A673 (cell line): ENCODE results near the gene ABCB6. TPM values are rescaled to one million over a fixed set of nuclear protein-coding genes. Genes with fewer than 3 reads are reported as not detected.

Source experiments
- BruUV-seq: library from RNA; stranded (reverse); fragments of 400-500 nt; replicated peaks from 2 replicates; lab custom pipeline; 2021; lab: Mats Ljungman, UMichigan
- CTCF ChIA-PET: fragments of 300-600 bp; sonication (Branson Sonifier 250); formaldehyde crosslinking; loops from one replicate; lab custom pipeline; 2022; ENCODE audit warnings: antibody characterized with exemption; lab: Charles Lee
- POLR2A ChIA-PET: fragments of 300-600 bp; sonication (Branson Sonifier 250); formaldehyde crosslinking; loops from one replicate; lab custom pipeline; 2022; ENCODE audit warnings: antibody characterized with exemption; ENCODE audit not compliant: low non-redundant PET; lab: Charles Lee
- DNase-seq: peaks from one replicate; pipeline ENCODE4 v3.0.0-alpha.2; 2015; ENCODE audit warnings: low spot score
- H3K27ac ChIP-seq: fragments of 200-600 bp; sonication (generic); 2 replicates; pipeline ENCODE4 v1.5.1; 2016; ENCODE audit warnings: mixed run types, low read depth, mild to moderate bottlenecking, mixed read lengths, antibody characterized with exemption, low read length; ENCODE audit not compliant: poor library complexity, severe bottlenecking
- H3K27me3 ChIP-seq: fragments of 200-600 bp; sonication (generic); replicated peaks from 2 replicates; pipeline ENCODE4 v1.6.1; 2017; ENCODE audit warnings: mixed run types, low read depth, mild to moderate bottlenecking, mixed read lengths, antibody characterized with exemption, low read length; ENCODE audit not compliant: insufficient read depth, poor library complexity
- H3K36me3 ChIP-seq: fragments of 200-600 bp; sonication (generic); 2 replicates; pipeline ENCODE4 v1.6.1; 2016; ENCODE audit warnings: mixed run types, mild to moderate bottlenecking, mixed read lengths, antibody characterized with exemption, low read length; ENCODE audit not compliant: insufficient read depth, poor library complexity, severe bottlenecking
- H3K4me1 ChIP-seq: fragments of 200-600 bp; sonication (generic); 2 replicates; pipeline ENCODE4 v1.6.1; 2017; ENCODE audit warnings: mixed run types, mild to moderate bottlenecking, mixed read lengths, antibody characterized with exemption, low read length; ENCODE audit not compliant: insufficient read depth, poor library complexity, severe bottlenecking
- H3K4me3 ChIP-seq: fragments of 200-600 bp; sonication (generic); 2 replicates; pipeline ENCODE4 v1.5.1; 2016; ENCODE audit warnings: low read depth, mixed run types, mild to moderate bottlenecking, mixed read lengths, low read length; ENCODE audit not compliant: poor library complexity, severe bottlenecking
- H3K9me3 ChIP-seq: fragments of 200-600 bp; sonication (generic); 2 replicates; pipeline ENCODE4 v1.6.1; 2016; ENCODE audit warnings: mixed run types, low read depth, mild to moderate bottlenecking, mixed read lengths, antibody characterized with exemption, low read length; ENCODE audit not compliant: poor library complexity, severe bottlenecking
- EZH2 ChIP-seq: fragments of 200-600 bp; sonication (generic); IDR thresholded peaks from 2 replicates; pipeline ENCODE4 v1.6.1; 2017; ENCODE audit warnings: borderline replicate concordance, low read depth, mild to moderate bottlenecking, mixed read lengths, antibody characterized with exemption, low read length; ENCODE audit not compliant: poor library complexity, severe bottlenecking
- intact Hi-C: fragments of 100-400 bp; cut with micrococcal nuclease; formaldehyde crosslinking; loops from one replicate; pipeline ENCODE4 v1.10.0; 2022; ENCODE audit not compliant: unreplicated experiment
- total RNA-seq: library from RNA; stranded (reverse); gene quantifications from 2 replicates; pipeline ENCODE4 v1.2.3, GENCODE V29; 2021
- TF ChIP-seq, protein P1 (sequence below): fragments of 300-800, 200-600 bp; sonication (generic); conservative IDR thresholded peaks from 2 replicates; pipeline ENCODE4 v1.5.1; 2017; ENCODE audit warnings: low read depth, mild to moderate bottlenecking, antibody characterized with exemption, low read length, moderate library complexity, mixed read lengths

ABCB6 gene
- total RNA-seq, 1 experiment from 2014 or later, result 101 TPM

DNA sequence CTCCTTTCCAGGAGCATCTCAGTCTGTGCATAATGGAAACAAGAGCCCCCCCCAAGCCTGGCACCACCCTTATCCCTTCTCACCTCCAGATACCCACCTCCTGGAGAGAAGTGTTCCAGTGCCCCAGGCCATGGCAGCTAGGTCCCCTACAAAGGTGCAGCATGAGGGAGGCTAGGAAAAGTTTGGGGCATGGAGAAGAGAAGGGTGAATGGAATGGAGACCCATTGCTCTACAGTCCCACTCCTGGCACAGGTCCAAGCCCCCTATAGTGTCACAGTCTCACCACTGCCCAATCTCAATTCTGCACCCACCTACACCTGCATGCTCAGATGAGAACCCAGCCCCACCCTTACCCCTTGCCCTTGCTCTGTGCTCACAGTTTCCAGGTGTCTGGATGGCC, 49.8 kb downstream of the ABCB6 start:
- intact Hi-C loops, result no loop called here
- BruUV-seq, result no TSS peak
- Histone ChIP-seq H3K27me3 (no peaks in the 10 kb centered on the region), H3K27ac (no peak overlapping the region), H3K4me3 (no peak overlapping the region), H3K36me3 (no peaks in the 10 kb centered on the region), H3K9me3 (no peaks in the 10 kb centered on the region), H3K4me1 (no peaks in the 10 kb centered on the region)
- TF ChIP-seq EZH2, result no peak
- TF ChIP-seq, protein P1, sequence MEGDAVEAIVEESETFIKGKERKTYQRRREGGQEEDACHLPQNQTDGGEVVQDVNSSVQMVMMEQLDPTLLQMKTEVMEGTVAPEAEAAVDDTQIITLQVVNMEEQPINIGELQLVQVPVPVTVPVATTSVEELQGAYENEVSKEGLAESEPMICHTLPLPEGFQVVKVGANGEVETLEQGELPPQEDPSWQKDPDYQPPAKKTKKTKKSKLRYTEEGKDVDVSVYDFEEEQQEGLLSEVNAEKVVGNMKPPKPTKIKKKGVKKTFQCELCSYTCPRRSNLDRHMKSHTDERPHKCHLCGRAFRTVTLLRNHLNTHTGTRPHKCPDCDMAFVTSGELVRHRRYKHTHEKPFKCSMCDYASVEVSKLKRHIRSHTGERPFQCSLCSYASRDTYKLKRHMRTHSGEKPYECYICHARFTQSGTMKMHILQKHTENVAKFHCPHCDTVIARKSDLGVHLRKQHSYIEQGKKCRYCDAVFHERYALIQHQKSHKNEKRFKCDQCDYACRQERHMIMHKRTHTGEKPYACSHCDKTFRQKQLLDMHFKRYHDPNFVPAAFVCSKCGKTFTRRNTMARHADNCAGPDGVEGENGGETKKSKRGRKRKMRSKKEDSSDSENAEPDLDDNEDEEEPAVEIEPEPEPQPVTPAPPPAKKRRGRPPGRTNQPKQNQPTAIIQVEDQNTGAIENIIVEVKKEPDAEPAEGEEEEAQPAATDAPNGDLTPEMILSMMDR, result no peak
- DNase-seq, result no peak
- ChIA-PET CTCF (no interaction called here), POLR2A (no interaction called here)

DNA sequence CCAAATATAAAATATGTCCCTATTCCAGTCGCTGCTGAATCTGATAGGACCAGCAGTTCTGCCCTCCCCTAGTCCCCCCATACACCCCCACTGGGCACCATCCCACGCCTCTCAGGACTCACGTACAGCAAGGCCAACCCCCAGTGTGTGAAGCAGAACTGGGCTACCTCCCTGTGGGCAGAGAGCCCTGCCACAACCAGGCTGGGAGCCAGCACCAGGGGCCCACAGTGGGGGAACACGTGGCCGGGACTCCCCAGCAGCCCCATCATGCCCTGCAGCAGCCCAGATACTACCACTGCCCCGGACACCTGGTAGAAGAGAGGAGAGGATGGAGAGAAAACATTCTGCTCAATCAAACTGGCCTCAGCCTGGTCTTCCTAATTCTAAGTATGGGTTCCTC, 50.2 kb downstream of the ABCB6 start:
- intact Hi-C loops, result no loop called here
- H3K4me3 ChIP-seq, result no peak overlapping the region
- CTCF ChIA-PET, result no interaction called here

DNA sequence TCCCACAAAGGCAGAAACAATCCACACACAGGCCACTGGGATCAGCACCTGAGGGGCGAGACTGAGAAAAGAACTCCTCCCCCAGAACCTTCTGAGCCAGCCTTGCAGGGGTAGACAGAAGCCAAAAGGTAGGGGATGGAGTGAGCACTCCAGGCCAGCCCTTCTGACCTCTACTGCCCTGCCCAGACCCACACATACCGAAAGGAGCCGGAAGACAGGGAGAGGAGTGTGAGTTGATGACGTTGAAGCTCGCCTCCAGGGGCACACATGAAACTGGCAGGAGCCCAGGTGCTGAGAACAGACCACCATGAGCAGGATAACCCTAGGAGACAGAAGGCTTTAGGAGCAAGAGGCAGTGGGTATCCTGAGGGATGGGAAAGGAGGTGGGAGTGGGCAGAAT, 50.8 kb downstream of the ABCB6 start:
- H3K4me1 ChIP-seq, result no peaks in the 10 kb centered on the region
- POLR2A ChIA-PET, result no interaction called here
- no peaks in the 10 kb centered on the region for H3K9me3 ChIP-seq
- BruUV-seq, result no TSS peak
- intact Hi-C loops, result no loop called here
- H3K27me3 ChIP-seq, result no peaks in the 10 kb centered on the region
- TF ChIP-seq EZH2, result no peak
- TF ChIP-seq, protein P1, result no peak
- H3K36me3 ChIP-seq, result no peaks in the 10 kb centered on the region
- no peak for DNase-seq
- no peak overlapping the region for H3K4me3 ChIP-seq
- no peak overlapping the region for H3K27ac ChIP-seq
- CTCF ChIA-PET, result no interaction called here

More for the DNA sequence above, 50.2 kb downstream of the ABCB6 start:
- no TSS peak for BruUV-seq
- no peaks in the 10 kb centered on the region for H3K27me3 ChIP-seq
- TF ChIP-seq, protein P1, result no peak
- TF ChIP-seq EZH2, result no peak
- DNase-seq, result no peak
- no peaks in the 10 kb centered on the region for H3K4me1 ChIP-seq
- H3K9me3 ChIP-seq, result no peaks in the 10 kb centered on the region
- no peak overlapping the region for H3K27ac ChIP-seq
- no peaks in the 10 kb centered on the region for H3K36me3 ChIP-seq
- POLR2A ChIA-PET, result no interaction called here
